Activated naive CD8-positive, alpha-beta T cell treated with anti-CD3 and anti-CD28 coated beads, Interleukin-2, amount 10 ng/mL, durations not matched to agents 7 days and 5 days (primary cell): ENCODE data around the gene MYL5. TPM values are rescaled to one million over a fixed set of nuclear protein-coding genes. Genes with fewer than 3 reads are reported as not detected.
A peak's percentile ranks its signal among the peaks of the same experiment; 100 is the strongest.

Experiments
- ATAC-seq: fragments of 150-1000 bp; cut with Tn5 transposase; one replicate; pipeline ENCODE4 v1.10.0; 2021; ENCODE audit warnings: low read depth, moderate library complexity
- POLR2A ChIA-PET: fragments of 350-600 bp; sonication (Branson Sonifier 250); formaldehyde crosslinking; loops from one replicate; lab custom pipeline; 2021; ENCODE audit warnings: antibody characterized with exemption; lab: Charles Lee
- DNase-seq: peaks from one replicate; pipeline ENCODE4 v3.0.0; 2021
- H3K27ac Mint-ChIP-seq: one replicate; pipeline ENCODE4 v1.8.0; 2022; ENCODE audit warnings: mild to moderate bottlenecking, mixed read lengths
- H3K27me3 Mint-ChIP-seq: one replicate; pipeline ENCODE4 v1.8.0; 2022; ENCODE audit warnings: mild to moderate bottlenecking, moderate library complexity, mixed read lengths
- H3K36me3 Mint-ChIP-seq: one replicate; pipeline ENCODE4 v1.8.0; 2021; ENCODE audit warnings: mild to moderate bottlenecking, mixed read lengths
- H3K4me1 Mint-ChIP-seq: one replicate; pipeline ENCODE4 v1.8.0; 2021; ENCODE audit warnings: mixed read lengths
- H3K4me3 Mint-ChIP-seq: one replicate; pipeline ENCODE4 v1.8.0; 2022; ENCODE audit warnings: mild to moderate bottlenecking, moderate library complexity, mixed read lengths
- H3K9me3 Mint-ChIP-seq: one replicate; pipeline ENCODE4 v1.8.0; 2021; ENCODE audit warnings: mixed read lengths
- total RNA-seq, 2 experiments: library from RNA; stranded (reverse); gene quantifications; one replicate each; pipeline ENCODE4 v1.2.3, GENCODE V29; 2021

MYL5 gene
- total RNA-seq, 2 experiments from 2014 or later = 20.0 to 21.5 TPM

- ATAC-seq (no peak), DNase-seq (no peak)
- no peaks in the 10 kb centered on the region for H3K4me1 Mint-ChIP-seq
- no peaks in the 10 kb centered on the region for H3K36me3 Mint-ChIP-seq
- peaks cover 4% of the 10 kb centered on the region for H3K27me3 Mint-ChIP-seq
- no peak overlapping the region for H3K4me3 Mint-ChIP-seq
- no peak overlapping the region for H3K27ac Mint-ChIP-seq
- peaks cover 3% of the 10 kb centered on the region for H3K9me3 Mint-ChIP-seq
- POLR2A ChIA-PET = no interaction called here
These were observed 25.6 kb upstream of the MYL5 start for GRCh38 chr4:648579-649292.

- DNase-seq (no peak), ATAC-seq (no peak)
- no peaks in the 10 kb centered on the region for H3K4me1 Mint-ChIP-seq
- POLR2A ChIA-PET = no interaction called here
- H3K36me3 Mint-ChIP-seq = no peaks in the 10 kb centered on the region
- H3K9me3 Mint-ChIP-seq = peaks cover 3% of the 10 kb centered on the region
- H3K27me3 Mint-ChIP-seq = peaks cover 4% of the 10 kb centered on the region
- no peak overlapping the region for H3K27ac Mint-ChIP-seq
- no peak overlapping the region for H3K4me3 Mint-ChIP-seq
These were observed 25.1 kb upstream of the MYL5 start for GRCh38 chr4:649293-649625.

- H3K27me3 Mint-ChIP-seq = peaks cover 4% of the 10 kb centered on the region
- H3K4me1 Mint-ChIP-seq = no peaks in the 10 kb centered on the region
- peaks cover 2% of the 10 kb centered on the region for H3K9me3 Mint-ChIP-seq
- H3K27ac Mint-ChIP-seq = no peak overlapping the region
- DNase-seq (no peak), ATAC-seq (no peak)
- H3K4me3 Mint-ChIP-seq = no peak overlapping the region
- no peaks in the 10 kb centered on the region for H3K36me3 Mint-ChIP-seq
- POLR2A ChIA-PET = no interaction called here
These were observed 24.5 kb upstream of the MYL5 start for GRCh38 chr4:649751-650310.

GRCh38 chr4:650461-650860, 23.9 kb upstream of the MYL5 start:
- Mint-ChIP-seq H3K27me3 (peaks cover 4% of the 10 kb centered on the region), H3K4me3 (no peak overlapping the region), H3K27ac (no peak overlapping the region), H3K36me3 (no peaks in the 10 kb centered on the region), H3K4me1 (no peaks in the 10 kb centered on the region), H3K9me3 (no peaks in the 10 kb centered on the region)
- DNase-seq = no peak
- POLR2A ChIA-PET = no interaction called here
- ATAC-seq = no peak

GRCh38 chr4:650951-651883, 23.1 kb upstream of the MYL5 start:
- no peak for DNase-seq
- H3K36me3 Mint-ChIP-seq = no peaks in the 10 kb centered on the region
- H3K9me3 Mint-ChIP-seq = no peaks in the 10 kb centered on the region
- no peak overlapping the region for H3K27ac Mint-ChIP-seq
- peaks cover 3% of the 10 kb centered on the region for H3K27me3 Mint-ChIP-seq
- H3K4me1 Mint-ChIP-seq = no peaks in the 10 kb centered on the region
- ATAC-seq = no peak
- POLR2A ChIA-PET = no interaction called here
- H3K4me3 Mint-ChIP-seq = no peak overlapping the region

GRCh38 chr4:651884-652642, 22.3 kb upstream of the MYL5 start:
- DNase-seq (no peak), ATAC-seq (no peak)
- peak overlapping the region; percentile 51 for H3K27ac Mint-ChIP-seq
- no peak overlapping the region for H3K4me3 Mint-ChIP-seq
- no peaks in the 10 kb centered on the region for H3K36me3 Mint-ChIP-seq
- no peaks in the 10 kb centered on the region for H3K27me3 Mint-ChIP-seq
- POLR2A ChIA-PET = no interaction called here
- no peaks in the 10 kb centered on the region for H3K9me3 Mint-ChIP-seq
- no peaks in the 10 kb centered on the region for H3K4me1 Mint-ChIP-seq

- H3K36me3 Mint-ChIP-seq = no peaks in the 10 kb centered on the region
- no peaks in the 10 kb centered on the region for H3K4me1 Mint-ChIP-seq
- ATAC-seq = no peak
These were observed 21.1 kb upstream of the MYL5 start for GRCh38 chr4:653080-653821.

GRCh38 chr4:653831-654502, 20.4 kb upstream of the MYL5 start:
- Mint-ChIP-seq H3K36me3 (no peaks in the 10 kb centered on the region), H3K4me1 (no peaks in the 10 kb centered on the region), H3K27me3 (no peaks in the 10 kb centered on the region), H3K4me3 (no peak overlapping the region), H3K9me3 (no peaks in the 10 kb centered on the region), H3K27ac (no peak overlapping the region)
- DNase-seq (no peak), ATAC-seq (no peak)
- POLR2A ChIA-PET = no interaction called here

More at GRCh38 chr4:653080-653821, 21.1 kb upstream of the MYL5 start:
- no peak for DNase-seq
- H3K9me3 Mint-ChIP-seq = no peaks in the 10 kb centered on the region
- POLR2A ChIA-PET = no interaction called here
- H3K27me3 Mint-ChIP-seq = no peaks in the 10 kb centered on the region
- H3K27ac Mint-ChIP-seq = no peak overlapping the region
- H3K4me3 Mint-ChIP-seq = no peak overlapping the region

GRCh38 chr4:654503-654845, 19.9 kb upstream of the MYL5 start:
- Mint-ChIP-seq H3K9me3 (peaks cover 4% of the 10 kb centered on the region), H3K4me3 (no peak overlapping the region), H3K36me3 (peaks cover 2% of the 10 kb centered on the region), H3K27me3 (no peaks in the 10 kb centered on the region), H3K27ac (no peak overlapping the region), H3K4me1 (no peaks in the 10 kb centered on the region)
- ATAC-seq = no peak
- POLR2A ChIA-PET = no interaction called here
- DNase-seq = no peak

GRCh38 chr4:654871-655463, 19.4 kb upstream of the MYL5 start:
- POLR2A ChIA-PET = no interaction called here
- H3K9me3 Mint-ChIP-seq = peaks cover 5% of the 10 kb centered on the region
- no peak overlapping the region for H3K4me3 Mint-ChIP-seq
- ATAC-seq (no peak), DNase-seq (no peak)
- no peaks in the 10 kb centered on the region for H3K27me3 Mint-ChIP-seq
- H3K36me3 Mint-ChIP-seq = peaks cover 5% of the 10 kb centered on the region
- H3K27ac Mint-ChIP-seq = no peak overlapping the region
- no peaks in the 10 kb centered on the region for H3K4me1 Mint-ChIP-seq

- Mint-ChIP-seq H3K27me3 (no peaks in the 10 kb centered on the region), H3K4me1 (no peaks in the 10 kb centered on the region), H3K4me3 (no peak overlapping the region), H3K9me3 (peaks cover 5% of the 10 kb centered on the region), H3K36me3 (peaks cover 11% of the 10 kb centered on the region), H3K27ac (no peak overlapping the region)
- DNase-seq = no peak
- ATAC-seq = no peak
- POLR2A ChIA-PET = no interaction called here
These were observed 18.7 kb upstream of the MYL5 start for GRCh38 chr4:655464-656151.
